GM18498 (cell line): Measurements from ENCODE around the gene RAB27A.
"Not testable (repeated sequence)": the region's sequence is repeated elsewhere in the genome, so short reads cannot be mapped to it uniquely, and the experiment has no call there.

Experiments used
- ATAC-seq: cut with Tn5 transposase; IDR thresholded peaks from one replicate; pipeline ENCODE4 v1.9.1; 2021; ENCODE audit warnings: mild to moderate bottlenecking, moderate library complexity; ENCODE audit not compliant: unreplicated experiment

The RAB27A gene

DNA sequence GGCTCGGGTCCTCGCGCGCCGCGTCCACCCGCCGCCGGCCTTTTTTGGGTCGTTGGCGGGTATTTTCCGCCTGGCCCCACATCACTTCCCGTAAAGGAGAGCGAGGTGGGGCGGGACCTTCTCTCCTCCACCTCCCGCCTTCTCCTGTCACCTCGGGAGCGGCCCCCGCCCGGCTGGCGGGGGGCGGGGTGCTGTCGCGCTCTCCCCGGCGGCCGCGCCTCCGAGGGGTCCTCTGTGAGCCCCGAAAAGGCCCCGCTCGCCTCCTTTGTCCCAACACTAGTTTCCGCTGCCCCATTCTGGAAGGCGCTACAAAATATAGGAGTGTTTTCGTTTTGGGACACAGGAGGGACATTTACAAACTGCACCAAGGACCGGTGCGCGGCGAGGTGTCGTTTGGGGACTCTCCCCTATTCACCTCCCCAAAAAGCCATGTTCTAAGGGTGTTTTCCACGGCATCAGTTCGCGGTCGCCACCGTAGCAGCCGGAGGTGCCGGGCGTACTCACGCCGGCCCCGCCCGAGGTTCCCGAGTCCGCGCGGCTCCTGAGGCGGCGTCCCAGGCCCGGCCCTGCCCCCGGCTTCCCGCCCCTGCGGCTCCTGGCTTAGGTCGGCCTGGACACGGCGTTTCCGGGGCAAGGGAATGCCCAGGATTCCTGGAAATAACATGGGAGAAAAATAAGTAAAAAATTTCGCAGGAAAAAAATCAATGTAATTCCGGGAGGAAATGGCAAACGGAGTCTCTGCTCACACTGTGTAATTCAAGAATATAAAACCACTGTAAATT lies at the start of gene RAB27A:
Gene RAB27A (minus strand): TSS at position 68 of the 782 bp plus-strand sequence. CDS start 54,879 bp downstream, outside the sequence.
- peak; percentile 79 for ATAC-seq

GRCh38 chr15:55337160-55337559 lies 47.5 kb upstream of the RAB27A start:
- no peak for ATAC-seq

- no peak for ATAC-seq
Observed at GRCh38 chr15:55334997-55335396, 45.4 kb upstream of the RAB27A start.

- ATAC-seq: no peak
Observed at GRCh38 chr15:55334371-55334770, 44.8 kb upstream of the RAB27A start.

DNA sequence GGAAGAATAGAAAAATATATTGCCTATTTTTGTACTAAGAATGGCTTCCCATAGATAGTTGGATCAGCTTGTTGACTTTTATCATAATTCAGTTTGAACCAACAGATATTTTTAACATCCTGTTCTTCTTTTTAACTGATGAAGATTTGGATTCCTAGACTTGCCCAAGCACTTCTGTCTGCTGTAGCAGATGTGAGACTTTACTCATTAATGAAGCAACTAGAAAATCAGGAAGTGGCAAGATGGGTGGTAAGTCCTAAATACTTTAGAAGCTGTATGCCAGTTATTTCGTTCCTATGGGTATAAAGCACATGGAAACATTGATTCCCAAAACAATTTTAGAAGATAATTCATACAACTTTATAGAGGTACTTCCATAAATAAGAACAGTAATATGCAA lies 37.8 kb upstream of the RAB27A start:
- ATAC-seq: no peak

GRCh38 chr15:55322467-55322866 lies 32.9 kb upstream of the RAB27A start:
- ATAC-seq: no peak

GRCh38 chr15:55320963-55321362 lies 31.4 kb upstream of the RAB27A start:
- ATAC-seq: no peak

- no peak for ATAC-seq
Observed at GRCh38 chr15:55320238-55320550, 30.6 kb upstream of the RAB27A start.

- peak; percentile 34 for ATAC-seq
Observed at GRCh38 chr15:55319537-55320237, 30.1 kb upstream of the RAB27A start.

- ATAC-seq: peak; percentile 87
Observed at GRCh38 chr15:55318588-55319494, 29.2 kb upstream of the RAB27A start, which contains the start of the genes PIGB and PIGBOS1. TSS of gene PIGB (plus strand) at chr15:55319222. CDS start at chr15:55319251, 29 bp downstream. TSS of gene PIGBOS1 (minus strand) at chr15:55319123. CDS start at chr15:55317792, 1,331 bp downstream.

- not testable (repeated sequence) for ATAC-seq
Observed at GRCh38 chr15:55302801-55303200, 13.2 kb upstream of the RAB27A start.

GRCh38 chr15:55297315-55297714 lies 7.7 kb upstream of the RAB27A start:
- no peak for ATAC-seq

DNA sequence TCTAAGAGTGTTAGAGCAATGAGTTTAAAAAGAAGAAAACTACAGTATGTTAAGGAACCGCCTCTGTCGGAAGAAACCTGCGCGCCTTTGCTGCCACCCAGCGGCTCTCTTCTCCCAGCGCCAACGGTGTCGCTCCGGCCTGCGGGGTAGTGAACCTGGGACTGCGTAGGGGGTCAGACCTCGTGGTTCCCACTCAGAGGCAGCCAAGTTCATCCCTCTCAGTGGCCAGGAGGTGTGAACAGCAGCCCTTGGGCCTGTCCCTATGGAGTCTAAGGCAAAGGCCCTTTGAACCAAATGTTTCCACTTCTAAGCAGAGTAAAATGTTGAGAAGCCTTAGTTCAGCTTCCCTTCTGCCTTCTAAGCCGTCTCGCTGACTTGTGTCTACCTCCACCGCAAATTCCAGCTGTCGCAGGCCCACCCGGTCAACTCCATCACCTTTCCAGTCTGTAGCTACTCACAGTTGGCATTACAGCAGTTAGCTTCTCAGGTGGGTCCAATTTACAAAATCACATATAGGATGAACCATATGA lies 980 bp upstream of the RAB27A start:
- ATAC-seq: peak; percentile 72

DNA sequence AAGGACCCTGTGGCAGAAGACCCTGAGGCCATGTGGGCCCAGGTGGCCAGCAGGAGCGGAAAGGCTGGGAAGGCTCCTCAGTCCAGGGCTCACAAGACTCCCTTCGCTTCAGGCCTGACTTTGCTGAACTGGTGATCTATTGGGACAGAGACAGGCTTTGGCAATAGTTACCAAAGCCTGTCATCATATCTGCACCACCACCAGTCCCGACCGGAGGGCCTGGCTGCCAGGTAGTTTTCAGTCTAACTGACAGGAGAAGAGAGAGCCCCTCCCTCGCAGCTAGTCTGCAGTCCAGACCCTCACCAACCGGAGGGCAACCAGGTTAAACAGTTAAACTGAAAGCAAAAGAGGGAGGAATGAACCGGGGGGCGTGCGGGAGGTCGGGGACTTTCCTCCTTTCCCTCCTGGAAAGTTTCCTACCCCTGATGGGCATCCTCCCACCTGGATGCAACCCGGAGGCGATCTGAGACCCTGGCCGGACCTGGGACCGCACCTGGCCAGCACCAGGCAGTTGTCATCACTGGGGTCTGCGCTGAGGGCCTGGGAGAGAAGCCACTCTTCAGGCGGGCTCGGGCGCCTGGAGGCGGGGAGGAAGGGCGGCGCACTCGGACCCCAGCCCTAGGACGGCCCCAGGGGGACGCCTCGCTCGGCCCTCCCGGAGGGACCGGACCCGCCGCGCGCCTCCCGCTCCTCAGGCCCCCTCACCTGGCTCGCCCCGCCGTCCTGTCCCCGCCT lies 435 bp downstream of the RAB27A start:
- ATAC-seq: peak; percentile 38

GRCh38 chr15:55288006-55288717 lies 1.5 kb downstream of the RAB27A start:
- ATAC-seq: no peak

DNA sequence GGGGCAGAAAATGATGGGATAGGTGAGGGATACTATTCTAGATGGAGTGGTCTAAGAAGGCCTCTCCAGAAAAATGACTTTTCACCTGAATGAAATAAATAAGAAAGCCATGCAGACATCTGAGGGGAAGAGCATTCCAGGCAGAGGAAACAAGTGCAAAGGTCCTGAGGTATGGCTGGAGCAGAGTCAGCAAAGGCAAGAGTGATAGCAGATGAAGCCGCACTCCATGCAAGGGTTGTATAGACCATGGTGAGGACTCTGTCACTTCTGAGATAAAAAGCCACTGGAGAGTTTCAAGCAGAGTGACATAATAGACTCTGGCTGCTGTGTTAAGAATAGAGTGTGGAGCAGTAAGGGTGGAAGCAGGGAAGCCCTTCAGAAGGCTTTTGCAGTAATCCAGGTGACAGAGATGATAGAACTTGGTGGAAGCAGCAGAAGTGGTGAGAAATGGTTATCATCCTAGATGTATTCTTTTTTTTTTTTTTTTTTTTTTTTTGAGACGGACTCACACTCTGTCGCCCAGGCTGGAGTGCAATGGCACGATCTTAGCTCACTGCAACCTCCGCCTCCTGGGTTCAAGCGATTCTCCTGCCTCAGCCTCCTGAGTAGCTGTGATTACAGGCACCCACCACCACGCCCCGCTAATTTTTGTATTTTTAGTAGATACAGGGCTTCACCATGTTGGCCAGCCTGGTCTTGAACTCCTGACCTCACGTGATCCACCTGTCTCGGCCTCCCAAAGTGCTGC lies 3.0 kb downstream of the RAB27A start:
- not testable (repeated sequence) for ATAC-seq

DNA sequence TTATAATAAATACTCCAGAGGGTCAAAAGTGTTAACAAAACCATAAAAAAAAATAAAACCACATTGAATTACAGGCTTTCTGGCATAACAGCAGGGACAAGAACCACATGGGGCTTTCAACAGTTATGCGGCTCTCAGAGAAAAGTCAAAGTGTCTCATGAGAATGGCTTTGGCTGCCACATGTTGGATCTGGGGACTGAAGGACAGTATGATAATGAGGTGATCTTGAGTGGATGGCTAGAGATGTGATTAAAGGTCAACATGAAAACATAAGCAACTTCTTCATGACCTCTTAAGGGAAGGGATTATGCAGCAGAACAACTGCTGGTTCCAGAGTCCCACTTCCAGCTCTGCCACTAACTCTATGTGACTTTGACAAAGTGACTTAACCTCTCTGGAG lies 5.2 kb downstream of the RAB27A start:
- ATAC-seq: no peak

DNA sequence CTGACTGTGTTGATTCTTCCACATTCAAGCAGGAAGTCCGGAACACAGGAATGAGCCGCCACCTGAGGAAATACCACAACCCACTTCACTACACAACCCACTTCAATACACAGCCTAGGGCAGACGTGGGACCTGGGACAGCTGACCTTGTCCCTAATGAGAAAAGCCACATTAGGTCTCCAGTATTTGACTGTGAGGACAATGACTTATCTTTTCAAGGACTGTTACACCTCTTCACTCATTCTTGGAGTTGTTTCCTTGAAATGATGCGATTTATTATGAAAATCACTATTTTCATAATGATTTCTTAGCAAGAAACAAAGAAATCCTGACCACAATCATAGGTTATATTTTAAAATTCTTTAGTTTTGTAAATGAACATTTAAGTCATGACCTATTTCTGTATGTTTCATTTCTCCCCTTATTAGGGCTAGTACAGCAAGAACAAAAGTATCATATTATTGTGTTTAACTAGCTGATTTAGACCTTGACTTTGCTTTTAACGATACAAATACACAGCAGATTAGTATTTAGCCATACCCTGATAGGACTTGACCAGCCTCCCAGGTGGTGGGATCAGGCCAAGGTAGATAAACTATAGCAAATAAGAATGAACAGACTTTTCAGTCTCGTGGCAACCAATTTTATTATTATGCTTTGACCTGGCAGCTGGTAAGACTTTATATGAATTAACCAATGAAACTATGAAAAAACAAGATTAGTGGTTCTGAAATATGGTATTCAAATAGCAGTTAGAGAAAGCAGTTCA lies 6.0 kb downstream of the RAB27A start:
- no peak for ATAC-seq
